Neural cell (in vitro differentiated cells): Measurements from ENCODE around the gene GDF7. TPM values are rescaled to one million over a fixed set of nuclear protein-coding genes. Genes with fewer than 3 reads are reported as not detected.

Experiments used
- H2AFZ ChIP-seq: fragments of 200-600, 300-800 bp; sonication (generic), shearing (Covaris generic); 2 replicates; pipeline ENCODE4 v1.6.0; 2014; ENCODE audit warnings: low read depth, mild to moderate bottlenecking, antibody characterized with exemption, low read length, moderate library complexity
- H3F3A ChIP-seq: fragments of 200-600 bp; shearing (Covaris generic); 2 replicates; pipeline ENCODE4 v1.6.1; 2016; ENCODE audit warnings: mild to moderate bottlenecking, moderate library complexity, mixed read lengths, antibody characterized with exemption, low read length; ENCODE audit not compliant: insufficient read depth, poor library complexity, severe bottlenecking
- H3K27ac ChIP-seq: fragments of 200-600, 300-800 bp; sonication (generic), shearing (Covaris generic); 2 replicates; pipeline ENCODE4 v1.5.1; 2014; ENCODE audit warnings: mild to moderate bottlenecking, low read length, moderate library complexity
- H3K27me3 ChIP-seq: fragments of 300-800, 200-600 bp; sonication (generic), shearing (Covaris generic); 2 replicates; pipeline ENCODE4 v1.6.0; 2014; ENCODE audit warnings: mild to moderate bottlenecking, low read depth, low read length, moderate library complexity; ENCODE audit not compliant: insufficient read depth
- H3K36me3 ChIP-seq: fragments of 300-800, 200-600 bp; sonication (generic), shearing (Covaris generic); 2 replicates; pipeline ENCODE4 v1.5.1; 2014; ENCODE audit warnings: mild to moderate bottlenecking, antibody characterized with exemption, low read length, moderate library complexity; ENCODE audit not compliant: insufficient read depth
- H3K4me2 ChIP-seq: fragments of 300-800, 200-600 bp; sonication (generic), shearing (Covaris generic); 2 replicates; pipeline ENCODE4 v1.6.0; 2014; ENCODE audit warnings: mild to moderate bottlenecking, low read length
- H3K4me3 ChIP-seq: fragments of 300-800, 200-600 bp; sonication (generic), shearing (Covaris generic); 2 replicates; pipeline ENCODE4 v1.5.1; 2014; ENCODE audit warnings: mild to moderate bottlenecking, low read length, moderate library complexity
- H3K79me2 ChIP-seq: fragments of 200-600 bp; shearing (Covaris generic); replicated peaks from 2 replicates; pipeline ENCODE4 v1.6.0; 2014; ENCODE audit warnings: mild to moderate bottlenecking, low read length, moderate library complexity; ENCODE audit not compliant: insufficient read depth
- H3K9ac ChIP-seq: fragments of 300-800, 200-600 bp; sonication (generic), shearing (Covaris generic); 2 replicates; pipeline ENCODE4 v1.6.1; 2016; ENCODE audit warnings: mild to moderate bottlenecking, low read length, mixed read lengths
- H3K9me2 ChIP-seq: fragments of 200-600 bp; shearing (Covaris generic); 2 replicates; pipeline ENCODE4 v1.6.1; 2016; ENCODE audit warnings: mild to moderate bottlenecking, low read length, mixed read lengths; ENCODE audit not compliant: insufficient read depth
- H3K9me3 ChIP-seq: fragments of 200-600, 300-800 bp; sonication (generic), shearing (Covaris generic); 2 replicates; pipeline ENCODE4 v1.6.1; 2016; ENCODE audit warnings: mild to moderate bottlenecking, mixed run types, low read length, moderate library complexity, mixed read lengths
- H4K20me1 ChIP-seq: fragments of 200-600 bp; shearing (Covaris generic); 2 replicates; pipeline ENCODE4 v1.6.1; 2016; ENCODE audit warnings: mild to moderate bottlenecking, mixed run types; ENCODE audit not compliant: insufficient read depth
- CTCF ChIP-seq: fragments of 450-650 bp; IDR thresholded peaks from 2 replicates; pipeline ENCODE4 v1.5.1; 2014; ENCODE audit warnings: antibody characterized with exemption, mild to moderate bottlenecking, moderate library complexity; ENCODE audit not compliant: poor library complexity, severe bottlenecking
- EP300 ChIP-seq: fragments of 450-650 bp; conservative IDR thresholded peaks from 2 replicates; pipeline ENCODE4 v1.6.1; 2014; ENCODE audit warnings: antibody characterized with exemption, mild to moderate bottlenecking, moderate library complexity; ENCODE audit not compliant: poor library complexity, severe bottlenecking
- EZH2 ChIP-seq: fragments of 200-600, 300-800 bp; shearing (Covaris generic), sonication (generic); IDR thresholded peaks from 2 replicates; pipeline ENCODE4 v1.6.1; 2014; ENCODE audit warnings: antibody characterized with exemption, low read length, borderline replicate concordance, mild to moderate bottlenecking; ENCODE audit not compliant: insufficient read depth, poor library complexity, severe bottlenecking
- MXI1 ChIP-seq: fragments of 450-650 bp; conservative IDR thresholded peaks from 2 replicates; pipeline ENCODE4 v1.6.1; 2014; ENCODE audit warnings: antibody characterized with exemption, mild to moderate bottlenecking; ENCODE audit not compliant: poor library complexity, severe bottlenecking
- POLR2AphosphoS5 ChIP-seq: IDR thresholded peaks from 2 replicates; pipeline ENCODE4 v1.6.1; 2012
- RAD21 ChIP-seq: fragments of 450-650 bp; conservative IDR thresholded peaks from 2 replicates; pipeline ENCODE4 v1.6.1; 2014; ENCODE audit warnings: antibody characterized with exemption, mild to moderate bottlenecking, moderate library complexity
- SMC3 ChIP-seq: fragments of 450-650 bp; conservative IDR thresholded peaks from 2 replicates; pipeline ENCODE4 v1.6.1; 2014; ENCODE audit warnings: antibody characterized with exemption, mild to moderate bottlenecking, moderate library complexity; ENCODE audit not compliant: poor library complexity
- TAF1 ChIP-seq: IDR thresholded peaks from 2 replicates; pipeline ENCODE4 v1.6.1; 2012; ENCODE audit warnings: low read depth
- polyA plus RNA-seq: library from polyadenylated mRNA; depleted of rRNA; stranded (reverse); fragments of >200 nt; gene quantifications from 2 replicates; pipeline ENCODE4 v1.2.3, GENCODE V29; 2014
- TF ChIP-seq, protein P1 (sequence below): IDR thresholded peaks from 2 replicates; pipeline ENCODE4 v1.6.1; 2012; ENCODE audit warnings: borderline replicate concordance

Gene GDF7
- polyA plus RNA-seq, 1 donor from 2014 or later, result 0.38 TPM

DNA sequence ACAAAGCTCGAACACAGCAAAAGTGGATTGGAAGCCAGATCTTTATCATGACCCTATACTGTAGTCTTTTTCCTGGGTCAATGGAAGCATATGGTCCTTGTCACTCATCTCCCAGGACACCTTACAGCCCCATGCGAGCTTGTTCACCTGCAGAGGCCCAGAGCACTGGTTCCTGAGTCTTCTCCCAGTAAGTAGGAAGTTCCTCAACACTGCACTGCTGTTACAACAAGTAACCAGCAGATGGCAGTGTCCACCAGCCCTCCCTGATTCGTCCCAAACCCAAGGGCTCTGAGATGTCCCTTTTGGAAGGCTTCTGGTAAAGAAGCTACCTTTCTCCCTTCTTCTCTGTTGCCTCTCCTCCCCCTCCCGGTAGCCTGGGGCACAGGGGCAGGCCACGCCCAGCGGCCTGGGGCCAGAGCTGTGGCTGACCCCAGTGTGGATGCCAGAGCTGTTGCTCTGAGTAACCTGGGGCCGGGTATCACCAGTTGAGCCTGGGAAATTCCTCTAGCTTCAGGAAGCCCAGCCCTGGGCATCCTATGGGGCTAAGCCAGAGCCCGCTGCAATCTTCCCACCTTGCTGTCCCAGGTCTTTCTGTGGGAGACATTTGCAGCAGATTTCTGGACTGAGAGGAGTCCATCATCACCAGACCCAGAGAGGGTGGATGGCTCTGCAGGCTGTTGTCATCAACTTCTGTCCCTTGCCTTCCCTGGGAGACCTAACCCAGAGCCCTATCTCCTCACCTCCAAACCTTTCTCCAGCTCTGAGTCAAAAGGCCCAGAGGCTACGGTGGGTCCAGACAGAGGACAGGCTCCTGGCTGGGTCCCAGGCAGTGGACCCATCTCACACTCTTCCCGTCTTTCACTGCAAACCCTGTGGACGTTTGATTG lies 5.3 kb upstream of the GDF7 start:
- no peak overlapping the region for H2AFZ ChIP-seq

DNA sequence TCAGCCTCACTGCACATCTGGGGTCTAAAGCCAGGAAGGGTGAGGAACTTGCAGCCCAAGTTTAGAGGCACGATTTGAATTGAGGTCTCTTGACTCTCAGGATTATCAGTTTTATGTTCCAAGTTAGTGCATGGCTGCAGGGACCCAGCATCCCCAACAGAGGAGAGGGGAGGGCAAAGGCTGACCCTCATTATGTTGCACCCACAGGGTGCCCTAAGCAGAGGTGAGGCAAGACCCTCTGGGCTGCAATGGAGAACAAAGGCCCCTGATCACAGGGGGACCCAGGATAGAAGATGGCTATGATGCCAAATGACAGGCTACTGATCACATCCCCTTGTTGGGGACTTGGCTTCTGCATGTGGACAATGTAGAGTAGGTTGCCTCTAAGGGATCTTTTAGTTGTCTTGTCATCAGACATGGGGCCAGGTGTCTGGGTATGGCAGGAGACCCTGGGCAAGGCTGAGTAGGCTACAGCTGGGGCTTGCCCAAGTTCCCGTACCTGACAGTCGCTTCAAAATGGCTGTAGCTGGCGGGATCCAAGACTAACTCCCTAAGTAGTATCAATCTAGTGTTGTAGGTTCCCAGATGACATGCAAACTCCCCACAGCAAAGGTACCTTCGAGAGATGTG lies 4.5 kb upstream of the GDF7 start:
- Histone ChIP-seq H3K4me2 (no peak overlapping the region), H3K79me2 (no peaks in the 10 kb centered on the region), H2AFZ (no peak overlapping the region), H4K20me1 (no peaks in the 10 kb centered on the region), H3K4me3 (no peak overlapping the region), H3F3A (no peaks in the 10 kb centered on the region), H3K9ac (no peak overlapping the region), H3K36me3 (no peaks in the 10 kb centered on the region), H3K27ac (no peak overlapping the region), H3K9me3 (no peaks in the 10 kb centered on the region), H3K27me3 (peaks cover 72% of the 10 kb centered on the region), H3K9me2 (no peaks in the 10 kb centered on the region)
- TF ChIP-seq RAD21, result no peak
- no peak for TF ChIP-seq EP300
- TF ChIP-seq CTCF, result no peak
- TF ChIP-seq, protein P1, sequence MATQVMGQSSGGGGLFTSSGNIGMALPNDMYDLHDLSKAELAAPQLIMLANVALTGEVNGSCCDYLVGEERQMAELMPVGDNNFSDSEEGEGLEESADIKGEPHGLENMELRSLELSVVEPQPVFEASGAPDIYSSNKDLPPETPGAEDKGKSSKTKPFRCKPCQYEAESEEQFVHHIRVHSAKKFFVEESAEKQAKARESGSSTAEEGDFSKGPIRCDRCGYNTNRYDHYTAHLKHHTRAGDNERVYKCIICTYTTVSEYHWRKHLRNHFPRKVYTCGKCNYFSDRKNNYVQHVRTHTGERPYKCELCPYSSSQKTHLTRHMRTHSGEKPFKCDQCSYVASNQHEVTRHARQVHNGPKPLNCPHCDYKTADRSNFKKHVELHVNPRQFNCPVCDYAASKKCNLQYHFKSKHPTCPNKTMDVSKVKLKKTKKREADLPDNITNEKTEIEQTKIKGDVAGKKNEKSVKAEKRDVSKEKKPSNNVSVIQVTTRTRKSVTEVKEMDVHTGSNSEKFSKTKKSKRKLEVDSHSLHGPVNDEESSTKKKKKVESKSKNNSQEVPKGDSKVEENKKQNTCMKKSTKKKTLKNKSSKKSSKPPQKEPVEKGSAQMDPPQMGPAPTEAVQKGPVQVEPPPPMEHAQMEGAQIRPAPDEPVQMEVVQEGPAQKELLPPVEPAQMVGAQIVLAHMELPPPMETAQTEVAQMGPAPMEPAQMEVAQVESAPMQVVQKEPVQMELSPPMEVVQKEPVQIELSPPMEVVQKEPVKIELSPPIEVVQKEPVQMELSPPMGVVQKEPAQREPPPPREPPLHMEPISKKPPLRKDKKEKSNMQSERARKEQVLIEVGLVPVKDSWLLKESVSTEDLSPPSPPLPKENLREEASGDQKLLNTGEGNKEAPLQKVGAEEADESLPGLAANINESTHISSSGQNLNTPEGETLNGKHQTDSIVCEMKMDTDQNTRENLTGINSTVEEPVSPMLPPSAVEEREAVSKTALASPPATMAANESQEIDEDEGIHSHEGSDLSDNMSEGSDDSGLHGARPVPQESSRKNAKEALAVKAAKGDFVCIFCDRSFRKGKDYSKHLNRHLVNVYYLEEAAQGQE, result no peak

More for the DNA sequence above, 5.3 kb upstream of the GDF7 start:
- H3K9ac ChIP-seq, result no peak overlapping the region
- H3K79me2 ChIP-seq, result no peaks in the 10 kb centered on the region
- H3K9me3 ChIP-seq, result no peaks in the 10 kb centered on the region
- H3K4me3 ChIP-seq, result no peak overlapping the region
- peaks cover 68% of the 10 kb centered on the region for H3K27me3 ChIP-seq
- H3K4me2 ChIP-seq, result no peak overlapping the region
- H3K9me2 ChIP-seq, result no peaks in the 10 kb centered on the region
- TF ChIP-seq RAD21 (peak; percentile 96), CTCF (peak; percentile 95), EP300 (no peak), POLR2AphosphoS5 (no peak), TAF1 (no peak), MXI1 (no peak), EZH2 (no peak), SMC3 (peak; percentile 96)
- TF ChIP-seq, protein P1, result no peak
- no peaks in the 10 kb centered on the region for H3F3A ChIP-seq
- no peaks in the 10 kb centered on the region for H3K36me3 ChIP-seq
- H3K27ac ChIP-seq, result no peak overlapping the region
- no peaks in the 10 kb centered on the region for H4K20me1 ChIP-seq
